K562 (cell line): ENCODE measurements around the gene MLST8.

Experiments
- CBX8 ChIP-seq: fragments of 200-600 bp; sonication (generic); IDR thresholded peaks from 2 replicates; pipeline ENCODE4 v1.6.1; 2012; ENCODE audit warnings: borderline replicate concordance, mixed run types, low read depth, mild to moderate bottlenecking, moderate library complexity, mixed read lengths, low read length, control low read depth, inconsistent platforms; ENCODE audit not compliant: poor library complexity, severe bottlenecking; ENCODE audit errors: extremely low read depth
- CEBPB ChIP-seq: fragments of 450-650 bp; IDR thresholded peaks from 2 replicates; pipeline ENCODE4 v1.6.1; 2016; ENCODE audit warnings: missing genetic modification characterization, missing compliant biosample characterization
- ETS2 ChIP-seq: IDR thresholded peaks from 2 replicates; pipeline ENCODE4 v1.6.1; 2016; ENCODE audit warnings: borderline replicate concordance, missing genetic modification characterization, mild to moderate bottlenecking, moderate library complexity, missing compliant biosample characterization; ENCODE audit not compliant: poor library complexity, severe bottlenecking
- JUND ChIP-seq, 2 experiments: IDR thresholded peaks; 2 replicates in 1 of 2; 3 replicates in 1 of 2; pipeline ENCODE4 v1.6.1; 2011; ENCODE audit warnings: borderline replicate concordance in 2 of 2, low read depth in 2 of 2, low read length in 2 of 2, improper control_type of control experiment in 1 of 2, missing biosample characterization in 1 of 2, missing genetic modification characterization in 1 of 2, missing genetic modification reagents in 1 of 2
- MAZ ChIP-seq, 2 experiments: fragments of 450-650 bp in 1 of 2; sonication (generic) in 1 of 2; formaldehyde crosslinking; IDR thresholded peaks in 1 of 2; conservative IDR thresholded peaks in 1 of 2; 2 replicates each; pipeline versions ENCODE4 v1.4.0 to v1.5.0; 2020; ENCODE audit warnings: mild to moderate bottlenecking in 1 of 2, missing genetic modification reagents in 1 of 2
- POLR2AphosphoS5 ChIP-seq: IDR thresholded peaks from 2 replicates; pipeline ENCODE4 v1.6.1; 2011; ENCODE audit warnings: mild to moderate bottlenecking, low read depth, low read length, moderate library complexity; ENCODE audit not compliant: control insufficient read depth, insufficient read depth
- PRMT5 ChIP-seq: sonication (generic); formaldehyde crosslinking; IDR thresholded peaks from 2 replicates; pipeline ENCODE4 v1.5.0; 2020; ENCODE audit warnings: missing genetic modification reagents
- RCOR1 ChIP-seq, 2 experiments: IDR thresholded peaks; 2 replicates each; pipeline ENCODE4 v1.6.1; 2012; ENCODE audit warnings: low read depth in 2 of 2, low read length in 2 of 2, borderline replicate concordance in 1 of 2, improper control_type of control experiment in 1 of 2
- TAF1 ChIP-seq: IDR thresholded peaks from 2 replicates; pipeline ENCODE4 v1.6.1; 2011; ENCODE audit warnings: mild to moderate bottlenecking, low read length, moderate library complexity; ENCODE audit not compliant: insufficient read depth, control insufficient read depth, severe bottlenecking; ENCODE audit errors: extremely low read depth
- ZNF174 ChIP-seq: fragments of 250-450 bp; sonication (Bioruptor Pico); IDR thresholded peaks from 2 replicates; pipeline ENCODE4 v1.4.0; 2020; ENCODE audit warnings: mild to moderate bottlenecking
- ZNF41 ChIP-seq: fragments of 250-450 bp; sonication (Bioruptor Pico); conservative IDR thresholded peaks from 2 replicates; pipeline ENCODE4 v1.4.0; 2020; ENCODE audit warnings: mild to moderate bottlenecking
- TF ChIP-seq, protein P1 (sequence below): fragments of 200-800 bp; sonication (Bioruptor generic); IDR thresholded peaks from 2 replicates; pipeline ENCODE4 v1.6.1; 2016; ENCODE audit warnings: missing genetic modification characterization, missing compliant biosample characterization
- TF ChIP-seq, protein P2 (sequence below), 2 experiments: fragments of 450-650 bp in 1 of 2; IDR thresholded peaks; 2 replicates each; pipeline ENCODE4 v1.6.1; 2011 to 2017; ENCODE audit warnings: low read depth in 2 of 2, antibody characterized with exemption in 1 of 2, borderline replicate concordance in 1 of 2, low read length in 1 of 2, mild to moderate bottlenecking in 1 of 2, mixed read lengths in 1 of 2; ENCODE audit not compliant: control insufficient read depth in 1 of 2

DNA sequence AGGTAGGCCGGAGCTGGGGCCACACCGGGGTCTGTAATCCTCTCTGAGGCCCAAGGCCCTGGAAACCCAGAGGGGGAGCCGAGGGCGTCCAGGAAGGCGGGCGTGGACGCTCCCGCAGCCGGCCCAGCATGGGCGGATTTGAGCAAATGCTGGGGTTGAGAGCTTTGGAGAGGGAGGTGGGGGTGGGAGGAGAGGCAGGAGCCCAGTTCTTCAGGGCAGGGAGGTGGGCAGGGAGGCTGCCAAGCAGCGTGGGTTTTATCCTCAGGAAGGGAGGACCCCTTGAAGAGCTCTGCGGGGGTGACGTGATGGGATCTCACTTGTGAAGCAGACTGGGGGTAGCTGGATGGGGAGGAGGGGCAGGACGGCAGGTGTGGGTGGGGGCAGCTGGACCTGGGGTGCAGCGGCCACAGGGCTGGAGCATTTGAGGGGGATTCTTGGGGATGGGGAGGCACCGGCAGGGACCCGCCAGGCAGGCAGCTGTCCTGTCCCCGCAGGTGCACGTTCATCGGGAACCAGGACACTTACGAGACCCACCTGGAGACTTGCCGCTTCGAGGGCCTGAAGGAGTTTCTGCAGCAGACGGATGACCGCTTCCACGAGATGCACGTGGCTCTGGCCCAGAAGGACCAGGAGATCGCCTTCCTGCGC is 32.4 kb upstream of the MLST8 start:
- TF ChIP-seq ETS2 (tag) (no peak), PRMT5 (no peak), ZNF174 (no peak), POLR2AphosphoS5 (no peak), ZNF41 (CRISPR knock-in tag) (no peak), RCOR1 (IDR thresholded peaks at IDR 0.05; ENCODE audit: borderline replicate concordance in 1 of 2, low read depth in 2 of 2, low read length in 2 of 2) (no peak), CEBPB (no peak), JUND (IDR thresholded peaks at IDR 0.05; ENCODE audit: borderline replicate concordance, low read depth, low read length) (no peak), JUND (tag; IDR thresholded peaks at IDR 0.05; ENCODE audit: borderline replicate concordance, low read depth, low read length) (no peak), MAZ (CRISPR knock-in tag; conservative IDR thresholded peaks at IDR 0.05 in 1 of 2, IDR thresholded peaks at IDR 0.05 in 1 of 2) (no peak), CBX8 (no peak), TAF1 (no peak)
- TF ChIP-seq, protein P1, sequence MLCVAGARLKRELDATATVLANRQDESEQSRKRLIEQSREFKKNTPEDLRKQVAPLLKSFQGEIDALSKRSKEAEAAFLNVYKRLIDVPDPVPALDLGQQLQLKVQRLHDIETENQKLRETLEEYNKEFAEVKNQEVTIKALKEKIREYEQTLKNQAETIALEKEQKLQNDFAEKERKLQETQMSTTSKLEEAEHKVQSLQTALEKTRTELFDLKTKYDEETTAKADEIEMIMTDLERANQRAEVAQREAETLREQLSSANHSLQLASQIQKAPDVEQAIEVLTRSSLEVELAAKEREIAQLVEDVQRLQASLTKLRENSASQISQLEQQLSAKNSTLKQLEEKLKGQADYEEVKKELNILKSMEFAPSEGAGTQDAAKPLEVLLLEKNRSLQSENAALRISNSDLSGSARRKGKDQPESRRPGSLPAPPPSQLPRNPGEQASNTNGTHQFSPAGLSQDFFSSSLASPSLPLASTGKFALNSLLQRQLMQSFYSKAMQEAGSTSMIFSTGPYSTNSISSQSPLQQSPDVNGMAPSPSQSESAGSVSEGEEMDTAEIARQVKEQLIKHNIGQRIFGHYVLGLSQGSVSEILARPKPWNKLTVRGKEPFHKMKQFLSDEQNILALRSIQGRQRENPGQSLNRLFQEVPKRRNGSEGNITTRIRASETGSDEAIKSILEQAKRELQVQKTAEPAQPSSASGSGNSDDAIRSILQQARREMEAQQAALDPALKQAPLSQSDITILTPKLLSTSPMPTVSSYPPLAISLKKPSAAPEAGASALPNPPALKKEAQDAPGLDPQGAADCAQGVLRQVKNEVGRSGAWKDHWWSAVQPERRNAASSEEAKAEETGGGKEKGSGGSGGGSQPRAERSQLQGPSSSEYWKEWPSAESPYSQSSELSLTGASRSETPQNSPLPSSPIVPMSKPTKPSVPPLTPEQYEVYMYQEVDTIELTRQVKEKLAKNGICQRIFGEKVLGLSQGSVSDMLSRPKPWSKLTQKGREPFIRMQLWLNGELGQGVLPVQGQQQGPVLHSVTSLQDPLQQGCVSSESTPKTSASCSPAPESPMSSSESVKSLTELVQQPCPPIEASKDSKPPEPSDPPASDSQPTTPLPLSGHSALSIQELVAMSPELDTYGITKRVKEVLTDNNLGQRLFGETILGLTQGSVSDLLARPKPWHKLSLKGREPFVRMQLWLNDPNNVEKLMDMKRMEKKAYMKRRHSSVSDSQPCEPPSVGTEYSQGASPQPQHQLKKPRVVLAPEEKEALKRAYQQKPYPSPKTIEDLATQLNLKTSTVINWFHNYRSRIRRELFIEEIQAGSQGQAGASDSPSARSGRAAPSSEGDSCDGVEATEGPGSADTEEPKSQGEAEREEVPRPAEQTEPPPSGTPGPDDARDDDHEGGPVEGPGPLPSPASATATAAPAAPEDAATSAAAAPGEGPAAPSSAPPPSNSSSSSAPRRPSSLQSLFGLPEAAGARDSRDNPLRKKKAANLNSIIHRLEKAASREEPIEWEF (CRISPR knock-in tag), result no peak
- TF ChIP-seq, protein P2, sequence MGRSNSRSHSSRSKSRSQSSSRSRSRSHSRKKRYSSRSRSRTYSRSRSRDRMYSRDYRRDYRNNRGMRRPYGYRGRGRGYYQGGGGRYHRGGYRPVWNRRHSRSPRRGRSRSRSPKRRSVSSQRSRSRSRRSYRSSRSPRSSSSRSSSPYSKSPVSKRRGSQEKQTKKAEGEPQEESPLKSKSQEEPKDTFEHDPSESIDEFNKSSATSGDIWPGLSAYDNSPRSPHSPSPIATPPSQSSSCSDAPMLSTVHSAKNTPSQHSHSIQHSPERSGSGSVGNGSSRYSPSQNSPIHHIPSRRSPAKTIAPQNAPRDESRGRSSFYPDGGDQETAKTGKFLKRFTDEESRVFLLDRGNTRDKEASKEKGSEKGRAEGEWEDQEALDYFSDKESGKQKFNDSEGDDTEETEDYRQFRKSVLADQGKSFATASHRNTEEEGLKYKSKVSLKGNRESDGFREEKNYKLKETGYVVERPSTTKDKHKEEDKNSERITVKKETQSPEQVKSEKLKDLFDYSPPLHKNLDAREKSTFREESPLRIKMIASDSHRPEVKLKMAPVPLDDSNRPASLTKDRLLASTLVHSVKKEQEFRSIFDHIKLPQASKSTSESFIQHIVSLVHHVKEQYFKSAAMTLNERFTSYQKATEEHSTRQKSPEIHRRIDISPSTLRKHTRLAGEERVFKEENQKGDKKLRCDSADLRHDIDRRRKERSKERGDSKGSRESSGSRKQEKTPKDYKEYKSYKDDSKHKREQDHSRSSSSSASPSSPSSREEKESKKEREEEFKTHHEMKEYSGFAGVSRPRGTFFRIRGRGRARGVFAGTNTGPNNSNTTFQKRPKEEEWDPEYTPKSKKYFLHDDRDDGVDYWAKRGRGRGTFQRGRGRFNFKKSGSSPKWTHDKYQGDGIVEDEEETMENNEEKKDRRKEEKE (IDR thresholded peaks at IDR 0.05; ENCODE audit: borderline replicate concordance in 1 of 2, control insufficient read depth in 1 of 2, low read depth in 2 of 2, low read length in 1 of 2), result no peak
